AG10803 (cell line): ENCODE measurements around the gene SLC6A16.
A peak's percentile ranks its signal among the peaks of the same experiment; 100 is the strongest.
"Not testable (repeated sequence)": the region's sequence is repeated elsewhere in the genome, so short reads cannot be mapped to it uniquely, and the experiment has no call there.

Source experiments
- DNase-seq: peaks from one replicate; pipeline ENCODE4 v3.0.0; 2010; ENCODE audit warnings: low read depth
- H3K4me3 ChIP-seq: 2 replicates; pipeline ENCODE4 v1.5.1; 2011; ENCODE audit warnings: mild to moderate bottlenecking, low read length, control low read depth
- CTCF ChIP-seq: conservative IDR thresholded peaks from 2 replicates; pipeline ENCODE4 v1.5.1; 2011; ENCODE audit warnings: mild to moderate bottlenecking, low read length, control low read depth, inconsistent platforms

Gene SLC6A16

GRCh38 chr19:49272204-49272603 lies 52.8 kb downstream of the SLC6A16 start:
- peak; percentile 27 for DNase-seq
- H3K4me3 ChIP-seq, result no peak overlapping the region
- no peak for TF ChIP-seq CTCF

GRCh38 chr19:49271080-49271753 lies 53.8 kb downstream of the SLC6A16 start:
- no peak for DNase-seq
- H3K4me3 ChIP-seq, result no peak overlapping the region
- no peak for TF ChIP-seq CTCF

GRCh38 chr19:49266409-49266808 lies 58.6 kb downstream of the SLC6A16 start:
- DNase-seq, result peak; percentile 66
- H3K4me3 ChIP-seq, result not testable (repeated sequence)
- TF ChIP-seq CTCF, result peak; percentile 53

GRCh38 chr19:49264258-49264657 lies 60.7 kb downstream of the SLC6A16 start:
- H3K4me3 ChIP-seq, result no peak overlapping the region
- no peak for DNase-seq
- TF ChIP-seq CTCF, result no peak

- no peak for DNase-seq
- TF ChIP-seq CTCF, result no peak
- no peak overlapping the region for H3K4me3 ChIP-seq
These were observed 63.4 kb downstream of the SLC6A16 start for GRCh38 chr19:49261602-49262001.

- DNase-seq, result no peak
- no peak for TF ChIP-seq CTCF
These were observed 68.3 kb downstream of the SLC6A16 start for GRCh38 chr19:49256691-49257090.

GRCh38 chr19:49255674-49256073 lies 69.3 kb downstream of the SLC6A16 start:
- no peak overlapping the region for H3K4me3 ChIP-seq
- TF ChIP-seq CTCF, result no peak
- DNase-seq, result no peak

More at GRCh38 chr19:49256691-49257090, 68.3 kb downstream of the SLC6A16 start:
- H3K4me3 ChIP-seq, result no peak overlapping the region
